GM12875 (cell line): Measurements from ENCODE around the gene TBC1D22A.

Source experiments
- H3K4me3 ChIP-seq: one replicate; pipeline ENCODE4 v1.5.1; 2011; ENCODE audit warnings: low read depth, low read length, control low read depth
- TF ChIP-seq, protein P1 (sequence below): IDR thresholded peaks from 2 replicates; pipeline ENCODE4 v1.5.1; 2011; ENCODE audit warnings: low read depth, mild to moderate bottlenecking, control low read depth, inconsistent platforms, low read length, moderate library complexity, borderline replicate concordance; ENCODE audit not compliant: insufficient read depth

Gene TBC1D22A

DNA sequence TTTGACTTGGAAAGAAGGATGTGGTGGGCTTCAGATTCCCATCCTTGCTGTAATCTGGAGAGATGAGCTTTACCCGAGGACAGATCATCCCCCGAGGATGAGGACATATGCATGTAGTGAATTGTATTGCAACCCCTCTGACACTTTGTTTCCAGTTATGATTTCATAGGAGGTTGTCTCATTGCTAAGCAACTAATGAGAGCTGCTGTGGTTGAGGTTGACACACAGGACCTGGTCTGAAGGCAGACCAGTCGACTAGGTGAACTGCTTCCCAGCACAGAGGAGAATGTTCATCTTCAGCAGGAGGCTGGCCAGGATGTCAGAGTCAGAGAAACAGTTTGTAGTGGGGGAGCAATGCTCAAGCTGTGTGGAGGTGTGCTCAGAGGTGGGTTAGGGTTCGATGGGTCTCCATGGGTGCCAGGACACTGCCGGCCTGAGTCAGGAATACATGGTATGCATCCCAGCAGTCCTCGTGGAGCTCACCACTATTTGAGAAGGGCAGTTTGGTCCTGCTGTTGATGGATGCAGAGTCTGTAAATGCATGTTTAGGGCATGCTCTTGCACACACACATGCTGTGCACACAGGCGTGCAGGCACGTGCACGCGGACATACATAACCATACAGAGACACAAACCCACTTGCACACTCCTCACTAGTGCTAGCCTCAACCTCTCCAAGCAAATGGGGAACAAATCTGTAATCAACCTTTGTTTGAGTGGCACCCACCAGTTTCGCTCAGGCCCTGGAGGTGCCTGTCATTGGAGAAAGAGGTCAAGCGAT is 153.7 kb downstream of the TBC1D22A start:
- no peak overlapping the region for H3K4me3 ChIP-seq
- TF ChIP-seq, protein P1, sequence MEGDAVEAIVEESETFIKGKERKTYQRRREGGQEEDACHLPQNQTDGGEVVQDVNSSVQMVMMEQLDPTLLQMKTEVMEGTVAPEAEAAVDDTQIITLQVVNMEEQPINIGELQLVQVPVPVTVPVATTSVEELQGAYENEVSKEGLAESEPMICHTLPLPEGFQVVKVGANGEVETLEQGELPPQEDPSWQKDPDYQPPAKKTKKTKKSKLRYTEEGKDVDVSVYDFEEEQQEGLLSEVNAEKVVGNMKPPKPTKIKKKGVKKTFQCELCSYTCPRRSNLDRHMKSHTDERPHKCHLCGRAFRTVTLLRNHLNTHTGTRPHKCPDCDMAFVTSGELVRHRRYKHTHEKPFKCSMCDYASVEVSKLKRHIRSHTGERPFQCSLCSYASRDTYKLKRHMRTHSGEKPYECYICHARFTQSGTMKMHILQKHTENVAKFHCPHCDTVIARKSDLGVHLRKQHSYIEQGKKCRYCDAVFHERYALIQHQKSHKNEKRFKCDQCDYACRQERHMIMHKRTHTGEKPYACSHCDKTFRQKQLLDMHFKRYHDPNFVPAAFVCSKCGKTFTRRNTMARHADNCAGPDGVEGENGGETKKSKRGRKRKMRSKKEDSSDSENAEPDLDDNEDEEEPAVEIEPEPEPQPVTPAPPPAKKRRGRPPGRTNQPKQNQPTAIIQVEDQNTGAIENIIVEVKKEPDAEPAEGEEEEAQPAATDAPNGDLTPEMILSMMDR, result no peak

DNA sequence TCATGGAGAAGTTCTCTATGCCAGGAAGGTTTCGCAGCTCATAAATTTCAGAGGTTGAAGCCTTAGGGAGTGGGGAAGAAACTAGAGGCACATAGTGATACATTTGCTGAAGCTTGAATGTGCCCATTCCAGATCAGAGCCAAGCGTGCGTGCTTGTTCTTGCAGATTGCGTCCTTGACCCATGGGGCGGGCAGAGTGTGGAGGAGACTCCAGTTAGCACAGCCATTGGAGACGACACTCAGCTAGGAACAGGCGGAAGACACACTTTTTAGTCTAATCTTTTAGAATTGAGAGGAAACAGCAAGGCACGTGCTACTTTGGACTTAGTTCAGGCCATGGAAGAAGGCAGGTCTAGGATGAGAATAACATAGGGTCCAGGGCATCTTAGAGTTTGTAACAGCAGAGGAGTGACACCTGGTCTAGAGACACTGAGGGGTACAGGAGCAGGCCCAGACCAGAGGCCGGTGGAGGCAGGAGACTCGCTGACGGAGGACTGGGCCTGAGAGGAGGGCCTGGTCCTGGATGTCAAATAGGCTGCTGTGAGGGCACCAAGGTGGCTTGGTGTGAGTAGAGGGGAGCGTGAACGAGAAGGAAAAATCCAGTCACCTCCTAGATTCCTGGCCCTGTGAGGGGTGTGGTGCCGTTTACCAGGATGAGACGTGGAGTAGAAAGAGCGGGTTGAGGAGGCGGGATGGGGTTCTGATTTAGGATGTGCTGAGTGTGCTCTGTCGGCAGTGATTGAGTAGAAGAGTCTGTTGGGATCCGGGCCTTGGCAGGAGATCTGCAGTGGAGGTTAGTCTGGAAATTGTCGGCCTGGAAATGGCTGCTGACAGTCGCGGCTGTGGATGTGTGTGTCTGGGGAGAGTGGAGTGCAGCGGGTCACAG is 154.7 kb downstream of the TBC1D22A start:
- H3K4me3 ChIP-seq, result no peak overlapping the region
- TF ChIP-seq, protein P1, result no peak

DNA sequence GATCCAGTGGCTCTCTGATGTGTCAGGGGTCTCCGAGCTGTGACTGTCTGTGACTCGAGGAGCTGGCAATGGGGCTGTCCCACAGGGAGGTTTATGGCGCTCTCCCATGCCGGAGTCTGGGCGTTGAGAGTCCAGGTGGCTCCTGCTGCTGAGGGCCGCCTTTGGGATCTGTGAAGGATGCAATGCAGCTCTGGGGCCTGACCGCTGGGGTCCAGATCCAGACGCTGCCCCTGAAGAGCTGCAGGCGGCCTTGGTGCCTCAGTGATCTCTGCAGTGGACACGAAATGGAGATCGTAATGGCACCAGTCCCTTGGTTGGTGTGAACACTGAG is 155.3 kb downstream of the TBC1D22A start:
- H3K4me3 ChIP-seq, result no peak overlapping the region
- TF ChIP-seq, protein P1, result no peak

DNA sequence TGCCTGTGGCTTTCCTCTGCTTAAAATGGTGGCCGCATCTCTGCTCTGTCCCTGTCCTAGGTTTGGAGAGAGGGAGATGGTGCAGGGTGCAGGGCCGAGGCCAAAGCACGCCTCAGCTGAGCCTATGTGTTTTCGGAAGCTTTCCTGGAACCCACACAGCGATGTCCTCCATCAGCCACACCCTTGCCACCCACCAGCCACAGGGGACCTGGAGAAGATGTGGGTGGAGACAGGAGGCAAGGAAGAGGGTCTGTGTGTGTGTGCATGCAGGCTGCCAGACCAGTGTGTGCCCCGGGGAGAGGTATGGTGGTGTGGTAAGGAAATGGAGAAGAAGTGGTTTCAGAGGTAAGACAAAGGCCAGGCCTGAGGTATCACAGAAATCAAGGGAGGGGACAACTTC is 155.7 kb downstream of the TBC1D22A start:
- no peak overlapping the region for H3K4me3 ChIP-seq
- TF ChIP-seq, protein P1, result no peak

DNA sequence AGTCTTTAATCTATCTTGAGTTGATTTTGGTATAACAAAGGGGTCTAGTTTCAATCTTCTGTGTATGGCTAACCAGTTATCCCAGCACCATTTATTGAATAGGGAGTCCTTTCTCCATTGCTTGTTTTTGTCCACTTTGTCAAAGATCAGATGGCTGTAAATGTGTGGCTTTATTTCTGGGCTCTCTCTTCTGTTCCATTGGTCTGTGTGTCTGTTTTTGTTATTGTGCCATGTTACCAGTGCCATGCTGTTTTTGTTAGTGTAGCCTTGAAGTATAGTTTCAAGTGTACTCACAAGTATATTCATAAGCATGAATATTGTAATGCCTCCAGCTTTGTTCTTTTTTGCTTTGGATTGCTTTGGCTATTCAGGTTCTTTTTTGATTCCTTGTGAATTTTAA is 159.6 kb downstream of the TBC1D22A start:
- TF ChIP-seq, protein P1, result no peak
- no peak overlapping the region for H3K4me3 ChIP-seq

DNA sequence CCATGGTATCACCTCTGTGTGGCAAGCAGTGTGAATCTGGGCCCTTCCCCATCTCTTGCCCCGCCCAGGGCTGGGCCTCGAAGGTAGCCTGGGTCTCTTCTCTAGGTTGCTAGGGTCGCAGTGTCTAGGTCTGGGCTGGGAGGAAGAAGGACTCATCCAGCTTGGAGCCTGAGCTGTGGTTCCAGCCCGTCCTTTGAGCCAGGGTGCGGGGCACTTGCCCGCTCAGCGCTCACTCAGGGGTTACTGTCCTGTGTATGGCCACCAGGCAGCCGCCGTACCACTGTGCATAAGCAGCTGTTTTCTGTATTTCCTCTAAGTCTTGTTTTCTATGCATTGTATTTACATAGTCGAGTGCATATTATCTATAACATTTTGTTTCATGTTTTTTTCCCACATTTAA is 160.9 kb downstream of the TBC1D22A start:
- TF ChIP-seq, protein P1, result no peak

More for the DNA sequence above, 160.9 kb downstream of the TBC1D22A start:
- H3K4me3 ChIP-seq, result no peak overlapping the region
